Liver (tissue), 3 donors: ENCODE results near the gene KDM4D.

ENCODE experiments used
- CTCF ChIP-seq: fragments of 150-350 bp; IDR thresholded peaks from 2 replicates; pipeline ENCODE4 v1.5.1; 2017; ENCODE audit warnings: improper control_type of control experiment, low read depth, low read length; ENCODE audit not compliant: missing input control
- EGR1 ChIP-seq, 2 donors: IDR thresholded peaks; 2 replicates each; pipeline ENCODE4 v1.6.1; 2016 to 2018; ENCODE audit warnings: antibody characterized with exemption in 2 of 2, low read depth in 2 of 2
- MAX ChIP-seq: IDR thresholded peaks from 2 replicates; pipeline ENCODE4 v1.6.1; 2016; ENCODE audit warnings: antibody characterized with exemption
- RAD21 ChIP-seq, 2 donors: IDR thresholded peaks; 2 replicates each; pipeline ENCODE4 v1.6.1; 2016; ENCODE audit warnings: antibody characterized with exemption in 2 of 2, mild to moderate bottlenecking in 2 of 2
- TAF1 ChIP-seq: conservative IDR thresholded peaks from 2 replicates; pipeline ENCODE4 v1.6.1; 2016; ENCODE audit warnings: antibody characterized with exemption, mild to moderate bottlenecking
- YY1 ChIP-seq: IDR thresholded peaks from 2 replicates; pipeline ENCODE4 v1.6.1; 2016; ENCODE audit warnings: antibody characterized with exemption, mild to moderate bottlenecking
- TF ChIP-seq, protein P1 (sequence below): IDR thresholded peaks from 2 replicates; pipeline ENCODE4 v1.6.1; 2016; ENCODE audit warnings: antibody characterized with exemption, mild to moderate bottlenecking
- donor health status: healthy.
- donor health status: healthy.

DNA sequence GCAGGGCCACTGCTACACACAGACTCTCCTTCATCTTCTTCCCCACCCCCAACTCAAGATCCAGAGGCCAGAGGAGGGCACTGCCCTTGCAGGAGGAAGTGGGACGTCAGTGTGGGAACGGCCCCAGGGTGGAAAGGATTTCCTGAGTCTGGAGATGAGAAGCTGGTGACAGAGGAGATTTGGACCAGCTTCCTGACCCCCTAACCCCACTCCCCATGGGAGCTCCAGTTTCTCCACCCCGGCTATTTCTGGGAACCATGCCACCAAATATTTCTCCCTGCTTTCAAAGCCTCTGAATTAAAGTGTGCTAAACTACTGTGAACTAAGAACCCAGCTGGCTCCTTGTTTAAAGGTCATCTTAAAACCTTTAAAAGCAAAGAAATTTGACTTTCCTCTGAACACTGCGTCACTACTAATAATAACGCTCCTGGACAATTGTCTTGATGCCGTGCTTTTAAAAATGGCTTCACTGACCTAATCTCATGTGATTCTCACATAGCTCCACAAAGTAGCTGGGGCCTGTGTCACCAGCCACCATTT, 46.7 kb upstream of the KDM4D start:
- TF ChIP-seq, protein P1, sequence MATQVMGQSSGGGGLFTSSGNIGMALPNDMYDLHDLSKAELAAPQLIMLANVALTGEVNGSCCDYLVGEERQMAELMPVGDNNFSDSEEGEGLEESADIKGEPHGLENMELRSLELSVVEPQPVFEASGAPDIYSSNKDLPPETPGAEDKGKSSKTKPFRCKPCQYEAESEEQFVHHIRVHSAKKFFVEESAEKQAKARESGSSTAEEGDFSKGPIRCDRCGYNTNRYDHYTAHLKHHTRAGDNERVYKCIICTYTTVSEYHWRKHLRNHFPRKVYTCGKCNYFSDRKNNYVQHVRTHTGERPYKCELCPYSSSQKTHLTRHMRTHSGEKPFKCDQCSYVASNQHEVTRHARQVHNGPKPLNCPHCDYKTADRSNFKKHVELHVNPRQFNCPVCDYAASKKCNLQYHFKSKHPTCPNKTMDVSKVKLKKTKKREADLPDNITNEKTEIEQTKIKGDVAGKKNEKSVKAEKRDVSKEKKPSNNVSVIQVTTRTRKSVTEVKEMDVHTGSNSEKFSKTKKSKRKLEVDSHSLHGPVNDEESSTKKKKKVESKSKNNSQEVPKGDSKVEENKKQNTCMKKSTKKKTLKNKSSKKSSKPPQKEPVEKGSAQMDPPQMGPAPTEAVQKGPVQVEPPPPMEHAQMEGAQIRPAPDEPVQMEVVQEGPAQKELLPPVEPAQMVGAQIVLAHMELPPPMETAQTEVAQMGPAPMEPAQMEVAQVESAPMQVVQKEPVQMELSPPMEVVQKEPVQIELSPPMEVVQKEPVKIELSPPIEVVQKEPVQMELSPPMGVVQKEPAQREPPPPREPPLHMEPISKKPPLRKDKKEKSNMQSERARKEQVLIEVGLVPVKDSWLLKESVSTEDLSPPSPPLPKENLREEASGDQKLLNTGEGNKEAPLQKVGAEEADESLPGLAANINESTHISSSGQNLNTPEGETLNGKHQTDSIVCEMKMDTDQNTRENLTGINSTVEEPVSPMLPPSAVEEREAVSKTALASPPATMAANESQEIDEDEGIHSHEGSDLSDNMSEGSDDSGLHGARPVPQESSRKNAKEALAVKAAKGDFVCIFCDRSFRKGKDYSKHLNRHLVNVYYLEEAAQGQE: peak; percentile 16
- no peak for TF ChIP-seq CTCF
- no peak for TF ChIP-seq YY1
- peak; percentile 16 to 34 for TF ChIP-seq RAD21 (IDR thresholded peaks at IDR 0.05)
- peak; percentile 41 for TF ChIP-seq MAX
- no peak for TF ChIP-seq EGR1 (IDR thresholded peaks at IDR 0.05; ENCODE audit: low read depth in 2 of 2)
- TF ChIP-seq TAF1: no peak
